Midbrain (tissue), 1 donor: ENCODE data around the gene UPK3A.

Source experiments
- DNase-seq: peaks from one replicate; lab custom pipeline; 2025; lab: John Stamatoyannopoulos, UW

The UPK3A gene

DNA sequence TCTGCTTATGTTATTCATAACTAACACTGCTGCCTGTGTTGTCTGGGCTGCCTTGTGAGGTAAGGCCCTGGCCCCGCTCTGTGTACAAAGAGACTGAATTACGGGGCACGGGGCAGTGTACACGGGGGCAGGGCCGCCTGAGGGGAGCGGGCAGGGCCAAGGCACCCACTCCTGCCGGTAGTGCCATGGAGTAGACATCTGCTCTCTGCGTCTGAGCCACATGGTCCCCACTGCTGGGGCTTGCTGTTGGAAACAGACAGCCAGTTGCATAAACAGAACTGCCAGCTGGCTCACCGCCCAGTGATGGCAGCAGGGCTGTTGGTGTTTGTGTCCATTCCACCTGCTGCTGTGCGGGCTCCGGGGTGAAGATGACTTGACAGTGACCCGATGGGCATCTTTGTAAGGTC is 44.8 kb downstream of the UPK3A start:
- peak; percentile 68 for DNase-seq

GRCh38 chr22:45330548-45330947 is 45.8 kb downstream of the UPK3A start:
- no peak for DNase-seq

DNA sequence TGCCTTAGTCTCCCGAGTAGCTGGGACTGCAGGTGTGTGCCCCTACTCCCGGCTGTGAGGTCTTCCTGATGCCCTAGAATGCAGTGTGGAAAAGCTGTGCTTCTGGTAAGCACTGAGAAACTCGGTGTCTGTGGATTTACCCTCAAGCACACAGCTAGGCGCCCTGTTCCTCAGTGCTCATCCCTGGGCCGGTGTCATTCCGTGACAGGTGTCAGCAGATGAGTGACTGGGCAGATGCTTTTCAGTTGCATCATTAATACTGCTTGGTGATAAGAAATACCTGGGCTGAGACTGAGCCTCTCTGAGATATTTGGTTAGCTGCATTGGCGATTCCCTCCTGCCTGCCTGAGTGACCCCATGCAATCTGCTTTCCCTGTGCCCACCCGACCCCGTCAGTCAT is 46.7 kb downstream of the UPK3A start:
- DNase-seq = no peak

DNA sequence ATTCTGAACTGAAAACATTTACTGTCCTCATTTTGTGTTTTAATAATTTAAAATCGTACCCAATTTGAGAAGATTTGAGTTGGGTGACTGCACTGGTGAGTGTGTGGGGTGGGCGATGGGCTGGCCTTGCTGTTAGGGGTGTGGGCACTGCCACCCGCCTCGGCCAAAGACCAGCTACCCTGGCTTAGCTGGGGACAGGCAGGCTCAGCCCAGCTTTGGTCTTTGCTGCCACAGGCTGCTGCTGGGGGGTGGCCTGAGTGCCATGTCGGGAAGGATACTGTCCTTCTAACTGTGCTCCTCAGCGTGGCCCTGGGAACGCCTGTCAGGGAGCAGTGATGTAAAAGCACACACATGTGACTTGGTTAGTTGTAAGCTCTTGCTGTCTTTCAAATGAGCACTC is 47.3 kb downstream of the UPK3A start:
- no peak for DNase-seq

DNA sequence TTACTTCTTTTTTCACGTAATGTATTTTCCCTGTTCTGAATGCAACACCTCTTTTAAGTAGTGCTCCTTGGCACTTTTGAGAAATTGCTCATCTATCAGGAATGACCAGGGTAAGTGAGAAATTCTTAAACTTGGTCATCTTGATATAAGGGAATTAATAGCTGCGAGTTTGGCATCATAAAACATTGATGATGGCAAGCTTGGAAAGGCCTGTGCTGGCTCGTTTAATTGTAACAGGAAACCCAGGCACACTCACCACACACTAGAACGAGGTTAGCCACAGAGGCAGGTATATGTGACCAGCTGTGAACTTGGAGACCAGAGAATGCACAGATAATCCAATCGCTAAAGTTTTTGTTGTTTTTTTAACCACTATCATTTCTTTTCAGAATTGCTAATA is 49.3 kb downstream of the UPK3A start:
- DNase-seq = no peak

DNA sequence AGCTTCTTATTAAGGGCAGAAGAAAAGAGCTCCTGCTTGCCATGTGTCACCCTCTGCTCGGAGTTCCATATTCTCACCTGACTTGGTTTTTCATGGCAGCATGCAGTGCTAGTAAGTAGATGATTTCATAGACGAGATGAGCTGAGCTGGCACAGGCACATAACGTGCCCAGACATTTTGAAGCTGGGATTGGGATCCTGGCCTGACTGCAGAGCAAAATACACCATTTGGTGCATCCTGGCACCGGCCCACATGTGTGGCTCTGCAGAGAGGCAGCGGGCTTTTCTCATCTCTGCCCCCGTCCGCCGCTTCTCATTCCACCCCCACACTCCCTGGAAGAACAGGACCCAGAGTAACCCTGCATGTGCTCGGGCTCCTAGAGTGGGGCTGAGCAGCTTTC is 49.8 kb downstream of the UPK3A start:
- DNase-seq = no peak

DNA sequence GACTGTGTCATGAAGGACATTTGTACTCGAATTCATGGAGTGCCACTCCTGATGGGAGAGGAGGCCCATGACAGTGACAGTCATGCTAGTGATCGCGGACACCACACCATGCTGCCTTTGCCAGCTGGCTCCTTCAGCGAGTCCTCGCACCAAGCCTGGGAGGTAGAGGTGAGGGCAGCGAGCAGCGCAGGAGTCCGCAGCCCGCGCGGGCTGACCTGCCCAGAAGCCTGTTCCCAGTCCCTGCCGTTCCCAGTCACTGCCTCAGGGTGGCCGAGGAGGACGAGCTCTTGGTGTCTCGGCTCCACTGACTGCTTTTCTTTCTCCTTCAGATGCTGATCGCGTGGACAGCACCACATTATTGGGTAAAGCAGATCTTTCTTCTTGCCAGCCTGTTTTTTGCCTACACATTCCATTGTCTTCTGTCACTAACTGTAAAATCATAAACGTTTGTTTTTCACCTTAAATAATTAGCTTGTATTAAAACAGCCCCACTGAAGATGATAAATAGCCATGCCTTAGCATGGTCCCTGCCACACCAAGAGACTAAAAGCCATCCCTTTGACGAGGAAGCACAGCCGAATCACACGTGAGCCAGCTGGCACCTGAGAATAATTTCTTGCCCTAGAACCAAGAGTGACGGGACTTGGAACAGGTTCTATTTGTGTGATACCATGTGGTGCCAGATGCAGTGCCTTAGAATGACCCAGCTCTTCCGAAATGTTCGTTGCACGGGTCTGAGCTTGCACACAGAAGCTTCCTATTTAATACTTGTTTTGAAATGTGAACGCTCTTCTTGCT is 50.5 kb downstream of the UPK3A start:
- no peak for DNase-seq

DNA sequence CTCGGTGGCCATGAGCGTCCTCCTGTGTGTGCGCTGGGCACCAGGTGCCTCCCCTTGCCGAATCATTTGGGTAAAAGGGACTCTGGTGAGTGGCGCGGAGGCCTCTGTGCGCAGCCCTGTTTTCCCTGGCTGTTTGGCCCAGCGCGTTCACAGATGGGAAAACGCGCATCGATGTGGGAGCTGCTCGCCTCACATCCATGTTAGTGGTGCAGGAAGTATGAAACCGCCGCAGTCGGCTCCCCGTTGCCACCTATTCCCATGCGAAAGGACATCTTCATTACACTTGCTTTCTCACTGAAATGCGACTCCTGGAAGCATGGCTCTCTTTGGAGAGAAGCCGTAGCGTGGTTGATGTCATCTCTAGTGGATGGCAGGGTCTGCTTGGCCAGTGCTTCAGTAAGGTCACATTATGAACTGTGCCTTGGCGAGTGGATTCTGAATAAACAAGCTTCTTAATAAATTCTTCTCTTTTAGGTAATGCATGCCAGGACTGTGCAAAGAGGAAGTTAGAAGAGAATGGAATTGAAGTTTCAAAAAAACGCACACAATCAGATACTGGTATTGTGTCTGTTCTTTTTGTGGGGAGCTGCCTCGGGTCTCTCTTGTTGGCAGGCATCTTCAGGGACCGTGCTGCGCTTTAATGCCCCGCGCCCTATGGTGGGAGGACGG is 51.2 kb downstream of the UPK3A start:
- DNase-seq = no peak

DNA sequence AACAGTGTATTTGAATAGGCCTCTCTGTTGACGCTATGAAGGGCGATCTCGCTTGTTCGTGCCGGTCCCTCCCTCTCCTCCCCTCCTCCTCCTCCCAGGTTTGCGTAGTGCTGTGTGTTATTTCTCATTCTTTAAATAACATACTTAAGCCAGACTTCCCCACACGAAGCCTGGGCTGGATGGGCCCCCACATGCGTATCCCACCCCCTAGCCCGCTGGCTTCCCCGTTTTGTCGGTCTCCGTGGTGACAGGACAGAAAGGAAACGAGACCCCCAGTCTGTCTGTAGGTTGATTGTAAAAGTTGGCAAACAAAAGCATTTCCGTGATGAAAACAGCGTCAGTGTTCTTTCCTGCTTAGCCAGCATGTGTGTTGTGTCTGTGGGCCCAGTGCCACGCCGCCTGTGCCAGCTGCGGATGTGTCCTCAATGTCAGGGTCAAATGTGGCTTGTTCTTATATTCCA is 52.3 kb downstream of the UPK3A start:
- peak; percentile 37 for DNase-seq

DNA sequence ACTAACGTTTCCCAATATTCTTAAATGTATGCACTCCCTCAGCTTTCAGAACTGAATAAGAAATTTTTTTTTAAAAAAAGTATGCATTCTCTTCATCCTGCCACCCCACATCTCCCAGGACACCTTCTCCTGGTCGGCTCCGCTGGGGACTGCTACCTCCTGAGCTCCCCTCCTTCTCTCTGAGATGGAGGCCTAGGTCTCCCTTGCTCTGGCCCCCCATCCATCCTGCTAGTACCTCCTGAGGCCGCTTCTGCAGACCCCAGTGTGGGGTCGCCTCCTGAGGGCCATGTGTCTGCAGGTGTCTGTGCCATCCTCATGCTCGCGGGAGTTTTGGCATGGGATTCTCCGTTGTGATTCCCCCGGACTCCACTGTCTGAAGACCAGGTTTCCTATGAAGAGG is 52.8 kb downstream of the UPK3A start:
- no peak for DNase-seq

DNA sequence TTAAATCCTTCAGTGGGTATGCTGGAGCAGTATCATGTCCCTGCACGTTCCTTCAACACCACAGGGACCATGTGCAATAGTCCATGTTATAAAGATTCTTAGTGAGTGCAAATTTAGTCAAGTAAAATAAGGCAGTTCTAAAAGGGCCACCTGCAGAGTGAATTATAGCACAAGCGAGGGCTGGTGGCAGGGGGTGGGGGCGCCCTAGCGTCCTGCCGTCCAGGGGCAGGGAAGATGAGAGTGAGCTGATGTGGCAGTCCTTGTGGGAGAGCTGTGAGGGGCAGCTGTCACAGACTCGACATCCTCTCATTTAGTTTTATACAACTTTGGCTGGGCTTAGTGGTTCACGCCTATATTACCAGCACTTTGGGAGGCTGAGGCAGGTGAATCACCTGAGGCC is 54.0 kb downstream of the UPK3A start:
- DNase-seq = no peak

DNA sequence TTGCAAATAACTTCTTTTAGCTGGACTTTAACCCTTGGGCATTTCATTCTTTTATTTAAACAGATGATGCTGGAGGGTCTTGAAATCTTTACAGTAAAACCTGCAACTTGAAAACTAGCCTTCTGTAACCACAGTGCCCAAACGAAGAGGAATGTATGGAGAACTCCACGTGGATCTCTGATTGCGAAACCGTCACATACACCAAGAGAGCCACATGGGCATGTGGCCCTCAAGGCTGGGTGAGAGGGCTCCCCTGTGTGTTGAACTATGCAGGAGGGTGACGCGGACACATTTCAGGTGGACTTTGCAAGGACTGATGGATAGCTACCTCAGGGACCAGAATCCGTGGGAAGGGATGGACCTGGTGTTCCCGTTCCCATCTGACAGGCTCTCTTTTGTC is 55.6 kb downstream of the UPK3A start:
- no peak for DNase-seq

GRCh38 chr22:45341498-45341897 is 56.7 kb downstream of the UPK3A start:
- DNase-seq = no peak

GRCh38 chr22:45343143-45343542 is 58.4 kb downstream of the UPK3A start:
- no peak for DNase-seq

DNA sequence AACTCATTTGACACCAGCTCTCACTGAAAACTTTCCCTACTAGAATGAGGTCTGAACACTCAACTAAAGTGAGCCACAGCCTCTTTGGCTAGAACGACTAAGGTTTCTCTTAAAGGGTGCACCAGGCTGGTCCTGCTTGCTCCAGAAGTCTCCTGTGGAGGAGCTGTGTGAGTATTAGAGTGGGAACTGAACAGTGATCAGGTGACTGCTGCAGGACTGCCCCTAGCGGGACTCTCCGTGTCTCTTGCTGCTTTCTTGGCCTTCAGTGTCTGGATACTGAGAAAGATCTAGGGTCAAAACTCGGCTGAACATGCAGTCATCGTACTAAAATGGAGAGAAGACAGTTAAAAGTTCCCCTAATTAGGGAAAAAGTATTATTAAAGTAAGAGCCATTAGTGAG is 59.6 kb downstream of the UPK3A start:
- DNase-seq = peak; percentile 11
